BLaER1 (cell line): ENCODE results near the gene HAS3.
"Not testable (repeated sequence)": the region's sequence is repeated elsewhere in the genome, so short reads cannot be mapped to it uniquely, and the experiment has no call there.

Source experiments
- H3K27ac ChIP-seq: shearing (Covaris generic); formaldehyde crosslinking; 2 replicates; pipeline ENCODE4 v1.8.1; 2022
- H3K27me3 ChIP-seq: shearing (Covaris generic); formaldehyde crosslinking; 2 replicates; pipeline ENCODE4 v1.8.1; 2022
- H3K36me3 ChIP-seq: shearing (Covaris generic); formaldehyde crosslinking; 2 replicates; pipeline ENCODE4 v1.8.1; 2022
- H3K4me1 ChIP-seq: shearing (Covaris generic); formaldehyde crosslinking; 2 replicates; pipeline ENCODE4 v1.8.1; 2022
- H3K4me2 ChIP-seq: shearing (Covaris generic); formaldehyde crosslinking; 2 replicates; pipeline ENCODE4 v1.8.1; 2022
- H3K4me3 ChIP-seq: shearing (Covaris generic); formaldehyde crosslinking; 2 replicates; pipeline ENCODE4 v1.8.1; 2022
- H3K9ac ChIP-seq: shearing (Covaris generic); formaldehyde crosslinking; 2 replicates; pipeline ENCODE4 v1.8.1; 2022
- H3K9me3 ChIP-seq: shearing (Covaris generic); formaldehyde crosslinking; 2 replicates; pipeline ENCODE4 v1.8.1; 2022
- H4K20me1 ChIP-seq: shearing (Covaris generic); formaldehyde crosslinking; 2 replicates; pipeline ENCODE4 v1.8.1; 2022
- Cebpa-rat ChIP-seq: shearing (Covaris generic); IDR thresholded peaks from 2 replicates; pipeline ENCODE4 v1.8.1; 2022

The HAS3 gene

GRCh38 chr16:69115361-69115760 lies 9.9 kb downstream of the HAS3 start:
- Histone ChIP-seq H3K36me3 (peaks cover 98% of the 10 kb centered on the region), H3K4me3 (no peak overlapping the region), H3K27me3 (no peaks in the 10 kb centered on the region), H3K9me3 (no peaks in the 10 kb centered on the region), H3K4me2 (no peak overlapping the region), H3K27ac (no peak overlapping the region), H4K20me1 (peaks cover 100% of the 10 kb centered on the region), H3K9ac (no peak overlapping the region), H3K4me1 (peaks cover 15% of the 10 kb centered on the region; the same call in 1 of the 2 replicates)
- TF ChIP-seq Cebpa-rat, result no peak

- no peak for TF ChIP-seq Cebpa-rat
- H3K36me3 ChIP-seq, result peaks cover 98% of the 10 kb centered on the region
Observed at GRCh38 chr16:69115837-69116236, 10.4 kb downstream of the HAS3 start.

GRCh38 chr16:69116256-69116875 lies 10.9 kb downstream of the HAS3 start:
- no peak overlapping the region for H3K4me2 ChIP-seq
- H3K27me3 ChIP-seq, result no peaks in the 10 kb centered on the region
- no peak overlapping the region for H3K9ac ChIP-seq
- H3K9me3 ChIP-seq, result no peaks in the 10 kb centered on the region
- H4K20me1 ChIP-seq, result peaks cover 100% of the 10 kb centered on the region
- peaks cover 15% of the 10 kb centered on the region; the same call in 1 of the 2 replicates for H3K4me1 ChIP-seq
- no peak overlapping the region for H3K4me3 ChIP-seq
- peaks cover 99% of the 10 kb centered on the region for H3K36me3 ChIP-seq
- TF ChIP-seq Cebpa-rat, result no peak
- no peak overlapping the region for H3K27ac ChIP-seq

More at GRCh38 chr16:69115837-69116236, 10.4 kb downstream of the HAS3 start:
- Histone ChIP-seq H3K27ac (no peak overlapping the region), H3K9me3 (no peaks in the 10 kb centered on the region), H3K4me2 (no peak overlapping the region), H3K4me3 (no peak overlapping the region), H3K27me3 (no peaks in the 10 kb centered on the region), H4K20me1 (peaks cover 100% of the 10 kb centered on the region), H3K4me1 (peaks cover 15% of the 10 kb centered on the region; the same call in 1 of the 2 replicates), H3K9ac (no peak overlapping the region)

GRCh38 chr16:69116906-69117305 lies 11.5 kb downstream of the HAS3 start:
- Histone ChIP-seq H3K36me3 (peaks cover 99% of the 10 kb centered on the region), H3K27me3 (no peaks in the 10 kb centered on the region), H3K4me2 (no peak overlapping the region), H3K9me3 (no peaks in the 10 kb centered on the region), H3K4me1 (peaks cover 15% of the 10 kb centered on the region; the same call in 1 of the 2 replicates), H3K27ac (no peak overlapping the region), H3K4me3 (no peak overlapping the region), H4K20me1 (peaks cover 99% of the 10 kb centered on the region), H3K9ac (no peak overlapping the region)
- no peak for TF ChIP-seq Cebpa-rat

- no peak overlapping the region for H3K9ac ChIP-seq
- no peak overlapping the region for H3K4me2 ChIP-seq
- no peak overlapping the region for H3K4me3 ChIP-seq
- H3K27ac ChIP-seq, result no peak overlapping the region
- peaks cover 15% of the 10 kb centered on the region; the same call in 1 of the 2 replicates for H3K4me1 ChIP-seq
- no peak for TF ChIP-seq Cebpa-rat
- H3K9me3 ChIP-seq, result no peaks in the 10 kb centered on the region
- no peaks in the 10 kb centered on the region for H3K27me3 ChIP-seq
- peaks cover 99% of the 10 kb centered on the region for H3K36me3 ChIP-seq
- peaks cover 99% of the 10 kb centered on the region for H4K20me1 ChIP-seq
Observed at GRCh38 chr16:69118468-69118867, 13.0 kb downstream of the HAS3 start.

- H3K9me3 ChIP-seq, result no peaks in the 10 kb centered on the region
- H4K20me1 ChIP-seq, result peaks cover 99% of the 10 kb centered on the region
- no peak overlapping the region for H3K4me3 ChIP-seq
- H3K4me1 ChIP-seq, result peaks cover 15% of the 10 kb centered on the region; the same call in 1 of the 2 replicates
- no peak overlapping the region for H3K27ac ChIP-seq
- no peak overlapping the region for H3K9ac ChIP-seq
- H3K36me3 ChIP-seq, result peaks cover 94% of the 10 kb centered on the region
- TF ChIP-seq Cebpa-rat, result no peak
- no peak overlapping the region for H3K4me2 ChIP-seq
- no peaks in the 10 kb centered on the region for H3K27me3 ChIP-seq
Observed at GRCh38 chr16:69118994-69119393, 13.5 kb downstream of the HAS3 start.

GRCh38 chr16:69119536-69119935 lies 14.1 kb downstream of the HAS3 start:
- no peaks in the 10 kb centered on the region for H3K27me3 ChIP-seq
- H3K4me3 ChIP-seq, result no peak overlapping the region
- no peak for TF ChIP-seq Cebpa-rat
- no peak overlapping the region for H3K27ac ChIP-seq
- no peak overlapping the region for H3K4me2 ChIP-seq
- peaks cover 14% of the 10 kb centered on the region; the same call in 1 of the 2 replicates for H3K4me1 ChIP-seq
- H3K9ac ChIP-seq, result no peak overlapping the region
- peaks cover 92% of the 10 kb centered on the region for H3K36me3 ChIP-seq
- peaks cover 99% of the 10 kb centered on the region for H4K20me1 ChIP-seq
- H3K9me3 ChIP-seq, result no peaks in the 10 kb centered on the region

GRCh38 chr16:69120096-69120664 lies 14.7 kb downstream of the HAS3 start:
- peaks cover 9% of the 10 kb centered on the region; the same call in 1 of the 2 replicates for H3K4me1 ChIP-seq
- H3K4me2 ChIP-seq, result no peak overlapping the region
- no peak for TF ChIP-seq Cebpa-rat
- no peaks in the 10 kb centered on the region for H3K27me3 ChIP-seq
- no peak overlapping the region for H3K4me3 ChIP-seq
- H4K20me1 ChIP-seq, result peaks cover 99% of the 10 kb centered on the region
- no peaks in the 10 kb centered on the region for H3K9me3 ChIP-seq
- H3K27ac ChIP-seq, result no peak overlapping the region
- peaks cover 90% of the 10 kb centered on the region for H3K36me3 ChIP-seq
- no peak overlapping the region for H3K9ac ChIP-seq

- Histone ChIP-seq H3K36me3 (peaks cover 74% of the 10 kb centered on the region), H3K27me3 (no peaks in the 10 kb centered on the region), H3K27ac (no peak overlapping the region), H3K9me3 (no peaks in the 10 kb centered on the region), H3K4me3 (no peak overlapping the region), H3K4me2 (no peak overlapping the region), H3K4me1 (peaks cover 6% of the 10 kb centered on the region; the same call in 1 of the 2 replicates), H4K20me1 (peaks cover 99% of the 10 kb centered on the region), H3K9ac (no peak overlapping the region)
- no peak for TF ChIP-seq Cebpa-rat
Observed at GRCh38 chr16:69123910-69124309, 18.5 kb downstream of the HAS3 start.

- H3K27ac ChIP-seq, H3K9ac ChIP-seq, H3K4me3 ChIP-seq, H3K4me1 ChIP-seq, H3K4me2 ChIP-seq, H3K27me3 ChIP-seq, H3K9me3 ChIP-seq: not testable (repeated sequence)
- Histone ChIP-seq H4K20me1 (peaks cover 99% of the 10 kb centered on the region), H3K36me3 (peaks cover 74% of the 10 kb centered on the region)
Observed at GRCh38 chr16:69124406-69124805, 19.0 kb downstream of the HAS3 start.

- H3K4me1 ChIP-seq, H3K9ac ChIP-seq, H3K27ac ChIP-seq, H3K4me3 ChIP-seq, H3K9me3 ChIP-seq, H3K27me3 ChIP-seq, H3K4me2 ChIP-seq: not testable (repeated sequence)
- peaks cover 70% of the 10 kb centered on the region for H3K36me3 ChIP-seq
- H4K20me1 ChIP-seq, result peaks cover 99% of the 10 kb centered on the region
Observed at GRCh38 chr16:69124961-69125360, 19.5 kb downstream of the HAS3 start.
